Endothelial cell of umbilical vein (primary cell): ENCODE results near the gene NPIPB2. TPM values are rescaled to one million over a fixed set of nuclear protein-coding genes. Genes with fewer than 3 reads are reported as not detected.

ENCODE experiments used
- BruUV-seq: library from RNA; stranded (reverse); fragments of 400-500 nt; replicated peaks from 2 replicates; lab custom pipeline; 2021; lab: Mats Ljungman, UMichigan
- CTCF ChIA-PET: fragments of 300-600, 350-600 bp; sonication (Branson Sonifier 250); formaldehyde crosslinking; loops from one replicate; lab custom pipeline; 2021; ENCODE audit warnings: antibody characterized with exemption, inconsistent platforms; lab: Charles Lee
- POLR2A ChIA-PET: fragments of 300-600, 350-600 bp; sonication (Branson Sonifier 250); formaldehyde crosslinking; loops from one replicate; lab custom pipeline; 2021; ENCODE audit warnings: antibody characterized with exemption, inconsistent platforms; lab: Charles Lee
- DNase-seq: peaks from one replicate; pipeline ENCODE4 v3.0.0-alpha.2; 2011; ENCODE audit warnings: low read depth, low spot score
- FAIRE-seq: peaks from 2 replicates; lab custom pipeline; 2011; peaks lifted over from hg19 to GRCh38; lab: Jason Lieb, UNC
- H2AFZ ChIP-seq: 2 replicates; pipeline ENCODE4 v1.6.0; 2012; ENCODE audit warnings: low read depth, low read length, control low read depth, inconsistent platforms
- H3K27ac ChIP-seq: 2 replicates; pipeline ENCODE4 v1.5.1; 2011; ENCODE audit warnings: low read depth, mild to moderate bottlenecking, control low read depth, low read length, moderate library complexity; ENCODE audit not compliant: insufficient read depth
- H3K27me3 ChIP-seq, 2 experiments: 2 replicates each; pipeline versions ENCODE4 v1.6.0 to v1.6.1; 2011; ENCODE audit warnings: low read length in 2 of 2, mixed read lengths in 1 of 2; ENCODE audit not compliant: control insufficient read depth in 2 of 2, insufficient read depth in 2 of 2
- H3K36me3 ChIP-seq, 2 experiments: 2 replicates in 1 of 2; 3 replicates in 1 of 2; pipeline ENCODE4 v1.5.1; 2011; ENCODE audit warnings: low read length in 2 of 2, mild to moderate bottlenecking in 1 of 2, moderate library complexity in 1 of 2; ENCODE audit not compliant: control insufficient read depth in 2 of 2, insufficient read depth in 2 of 2; ENCODE audit errors: extremely low read depth in 1 of 2
- H3K4me1 ChIP-seq: 3 replicates; pipeline ENCODE4 v1.5.1; 2011; ENCODE audit warnings: mild to moderate bottlenecking, low read length; ENCODE audit not compliant: control insufficient read depth, insufficient read depth; ENCODE audit errors: extremely low read depth
- H3K4me2 ChIP-seq: 2 replicates; pipeline ENCODE4 v1.6.1; 2011; ENCODE audit warnings: low read length, control low read depth, mixed read lengths; ENCODE audit not compliant: insufficient read depth
- H3K4me3 ChIP-seq, 3 experiments: fragments of 200-600 bp in 1 of 3; sonication (generic), shearing (Covaris generic) in 1 of 3; replicated peaks in 1 of 3; 2 replicates each; pipeline ENCODE4 v1.5.1; 2011 to 2016; ENCODE audit warnings: control low read depth in 3 of 3, low read length in 3 of 3, mild to moderate bottlenecking in 2 of 3, inconsistent platforms in 1 of 3, low read depth in 1 of 3, moderate library complexity in 1 of 3; ENCODE audit not compliant: insufficient read depth in 1 of 3
- H3K79me2 ChIP-seq: 2 replicates; pipeline ENCODE4 v1.6.0; 2012; ENCODE audit warnings: low read length, inconsistent platforms; ENCODE audit not compliant: control insufficient read depth, insufficient read depth
- H3K9ac ChIP-seq: replicated peaks from 2 replicates; pipeline ENCODE3; 2011; ENCODE audit warnings: low read length, control low read depth; ENCODE audit not compliant: insufficient read depth; ENCODE audit errors: extremely low read depth
- H3K9me1 ChIP-seq: replicated peaks from 3 replicates; pipeline ENCODE4 v1.6.0; 2011; ENCODE audit warnings: mild to moderate bottlenecking, low read length; ENCODE audit not compliant: control insufficient read depth, insufficient read depth; ENCODE audit errors: extremely low read depth
- H3K9me3 ChIP-seq: replicated peaks from 2 replicates; pipeline ENCODE4 v1.5.1; 2012; ENCODE audit warnings: low read length, inconsistent platforms; ENCODE audit not compliant: control insufficient read depth, insufficient read depth
- H4K20me1 ChIP-seq: replicated peaks from 2 replicates; pipeline ENCODE3; 2011; ENCODE audit warnings: mild to moderate bottlenecking, low read length; ENCODE audit not compliant: control insufficient read depth, insufficient read depth; ENCODE audit errors: extremely low read depth
- CTCF ChIP-seq, 2 donors: IDR thresholded peaks; 1 replicate in 1 of 2; 2 replicates in 1 of 2; pipeline ENCODE4 v1.5.1; 2011; ENCODE audit warnings: low read length in 2 of 2, mild to moderate bottlenecking in 2 of 2, moderate library complexity in 2 of 2, control low read depth in 1 of 2, inconsistent platforms in 1 of 2, low read depth in 1 of 2; ENCODE audit not compliant: insufficient read depth in 1 of 2; ENCODE audit errors: extremely low read depth in 1 of 2
- FOS ChIP-seq: IDR thresholded peaks from 2 replicates; pipeline ENCODE4 v1.6.1; 2011; ENCODE audit warnings: mild to moderate bottlenecking, low read length, moderate library complexity, borderline replicate concordance; ENCODE audit not compliant: insufficient read depth
- GATA2 ChIP-seq: IDR thresholded peaks from 2 replicates; pipeline ENCODE4 v1.7.0; 2011; ENCODE audit warnings: low read depth, mild to moderate bottlenecking, moderate library complexity, mixed read lengths, low read length; ENCODE audit not compliant: insufficient read length, insufficient read depth
- JUN ChIP-seq: IDR thresholded peaks from 2 replicates; pipeline ENCODE4 v1.6.1; 2011; ENCODE audit warnings: borderline replicate concordance, low read depth; ENCODE audit not compliant: insufficient read length, insufficient read depth
- MAX ChIP-seq: IDR thresholded peaks from 2 replicates; pipeline ENCODE4 v1.6.1; 2011; ENCODE audit not compliant: insufficient read depth, insufficient read length
- MYC ChIP-seq: IDR thresholded peaks from one replicate; pipeline ENCODE4 v1.6.1; 2011; ENCODE audit warnings: mild to moderate bottlenecking, low read depth, low read length
- dilution Hi-C: fragments of 300-500 bp; cut with MboI; formaldehyde crosslinking; loops from one replicate; pipeline ENCODE4 v1.15.0; 2019; ENCODE audit warnings: low sequenced_read_pairs; ENCODE audit not compliant: extremely low pct_ligation_motif_present
- intact Hi-C: fragments of 100-400 bp; cut with micrococcal nuclease; formaldehyde crosslinking; loops from one replicate; pipeline ENCODE4 v1.10.0; 2022
- polyA plus RNA-seq, 4 experiments: library from polyadenylated mRNA; depleted of rRNA in 3 of 4; stranded (reverse) in 3 of 4; unstranded in 1 of 4; fragments of >200 nt; gene quantifications; 2 replicates each; pipeline versions ENCODE4 v1.2.1 to v1.2.3, GENCODE V29; 2011 to 2012; ENCODE audit warnings: missing spikeins in 1 of 4
- total RNA-seq: library from RNA; stranded (reverse); gene quantifications from 2 replicates; pipeline ENCODE4 v1.2.3, GENCODE V29; 2021

NPIPB2 gene
- total and polyA plus RNA-seq, 2 donors (not counting 3 experiments of a cell fraction or from before 2014, with no cell fraction given), result 5.8 to 15.4 TPM

GRCh38 chr16:11915114-11915643 is 26.7 kb downstream of the NPIPB2 start:
- Histone ChIP-seq H4K20me1 (peaks cover 9% of the 10 kb centered on the region), H3K27ac (peak overlapping the region; percentile 76), H3K9me1 (no peaks in the 10 kb centered on the region), H3K36me3 (no peaks in the 10 kb centered on the region), H3K9ac (peak overlapping the region; percentile 85), H3K4me3 (peak overlapping the region; percentile 68 to 96 (median 77)), H3K4me1 (peaks cover 24% of the 10 kb centered on the region), H3K9me3 (no peaks in the 10 kb centered on the region), H3K27me3 (no peaks in the 10 kb centered on the region), H3K79me2 (peaks cover 55% of the 10 kb centered on the region), H2AFZ (peak overlapping the region; percentile 80), H3K4me2 (peak overlapping the region; percentile 93)
- ChIA-PET CTCF (interaction anchor here (1.0 to 4.7 kb wide), 6 partner anchors 13 to 180 kb away, joined by 3 to 24 read pairs (median 4); partner anchors contain the start of gene ZC3H7A), POLR2A (interaction anchor here (1.0 kb wide), 1 partner anchor 61 kb away, joined by 3 read pairs; the partner anchor contains the start of gene SNX29)
- dilution Hi-C loops (no loop called here), intact Hi-C loops (loop anchor here (1.0 to 5.0 kb wide), 3 partner anchors 62 to 153 kb away; partner anchors contain the start of gene SNX29)
- BruUV-seq, result TSS peak; percentile 62
- FAIRE-seq, result no peak
- TF ChIP-seq GATA2 (no peak), MAX (no peak), FOS (no peak), JUN (no peak), CTCF (IDR thresholded peaks at IDR 0.05; ENCODE audit: extremely low read depth in 1 of 2, insufficient read depth in 1 of 2, low read depth in 1 of 2, low read length in 2 of 2) (peak in 1 of 2 donors; percentile 14), MYC (no peak)
- peak; percentile 11 for DNase-seq
